ENCODE data around the gene CASP3. TPM values are rescaled to one million over a fixed set of nuclear protein-coding genes. Genes with fewer than 3 reads are reported as not detected.

CASP3 gene
- total RNA-seq, 1 experiment from 2014 or later = 65.5 TPM

GRCh38 chr4:184688447-184688846 lies 39.2 kb upstream of the CASP3 start:
- peak; percentile 61 for DNase-seq (ENCODE audit: low spot score)
- TF ChIP-seq CTCF (conservative IDR thresholded peaks at IDR 0.05; ENCODE audit: low read depth, low read length) = no peak
- no peak for TF ChIP-seq EZH2 (IDR thresholded peaks at IDR 0.05; ENCODE audit: borderline replicate concordance, low read depth, low read length, poor library complexity, severe bottlenecking)
- no peak overlapping the region for H3K4me3 ChIP-seq (ENCODE audit: low read depth, low read length, poor library complexity, severe bottlenecking)
- no peaks in the 10 kb centered on the region for H3K27me3 ChIP-seq (replicated peaks; ENCODE audit: insufficient read depth, low read depth, low read length, poor library complexity)
- POLR2A ChIA-PET (ENCODE audit: low non-redundant PET) = no interaction called here
- peaks cover 8% of the 10 kb centered on the region for H3K36me3 ChIP-seq (ENCODE audit: insufficient read depth, low read length, poor library complexity, severe bottlenecking)
- intact Hi-C loops (cut with micrococcal nuclease; ENCODE audit: unreplicated experiment) = no loop called here
- H3K27ac ChIP-seq (ENCODE audit: low read depth, low read length, poor library complexity, severe bottlenecking) = no peak overlapping the region
- H3K4me1 ChIP-seq (ENCODE audit: insufficient read depth, low read length, poor library complexity, severe bottlenecking) = peaks cover 5% of the 10 kb centered on the region
- BruUV-seq (replicated peaks) = no TSS peak
- CTCF ChIA-PET = no interaction called here
- no peaks in the 10 kb centered on the region for H3K9me3 ChIP-seq (ENCODE audit: low read depth, low read length, poor library complexity, severe bottlenecking)

- no peak for TF ChIP-seq EZH2 (IDR thresholded peaks at IDR 0.05; ENCODE audit: borderline replicate concordance, low read depth, low read length, poor library complexity, severe bottlenecking)
- TF ChIP-seq CTCF (conservative IDR thresholded peaks at IDR 0.05; ENCODE audit: low read depth, low read length) = no peak
Observed at GRCh38 chr4:184688005-184688404, 38.8 kb upstream of the CASP3 start.

GRCh38 chr4:184684491-184685189 lies 35.4 kb upstream of the CASP3 start:
- Histone ChIP-seq H3K27me3 (replicated peaks; ENCODE audit: insufficient read depth, low read depth, low read length, poor library complexity) (no peaks in the 10 kb centered on the region), H3K4me1 (ENCODE audit: insufficient read depth, low read length, poor library complexity, severe bottlenecking) (peaks cover 5% of the 10 kb centered on the region), H3K27ac (ENCODE audit: low read depth, low read length, poor library complexity, severe bottlenecking) (no peak overlapping the region), H3K9me3 (ENCODE audit: low read depth, low read length, poor library complexity, severe bottlenecking) (no peaks in the 10 kb centered on the region), H3K36me3 (ENCODE audit: insufficient read depth, low read length, poor library complexity, severe bottlenecking) (no peaks in the 10 kb centered on the region), H3K4me3 (ENCODE audit: low read depth, low read length, poor library complexity, severe bottlenecking) (no peak overlapping the region)
- POLR2A ChIA-PET (ENCODE audit: low non-redundant PET) = no interaction called here
- intact Hi-C loops (cut with micrococcal nuclease; ENCODE audit: unreplicated experiment) = no loop called here
- no peak for DNase-seq (ENCODE audit: low spot score)
- CTCF ChIA-PET = interaction anchor here (0.5 kb wide), 1 partner anchor 35 kb away, joined by 3 read pairs; the partner anchor contains the start of gene PRIMPOL
- no peak for TF ChIP-seq CTCF (conservative IDR thresholded peaks at IDR 0.05; ENCODE audit: low read depth, low read length)
- no TSS peak for BruUV-seq (replicated peaks)

More at GRCh38 chr4:184688005-184688404, 38.8 kb upstream of the CASP3 start:
- ChIA-PET POLR2A (ENCODE audit: low non-redundant PET) (no interaction called here), CTCF (no interaction called here)
- intact Hi-C loops (cut with micrococcal nuclease; ENCODE audit: unreplicated experiment) = no loop called here
- Histone ChIP-seq H3K27ac (ENCODE audit: low read depth, low read length, poor library complexity, severe bottlenecking) (no peak overlapping the region), H3K9me3 (ENCODE audit: low read depth, low read length, poor library complexity, severe bottlenecking) (no peaks in the 10 kb centered on the region), H3K27me3 (replicated peaks; ENCODE audit: insufficient read depth, low read depth, low read length, poor library complexity) (no peaks in the 10 kb centered on the region), H3K4me3 (ENCODE audit: low read depth, low read length, poor library complexity, severe bottlenecking) (no peak overlapping the region), H3K4me1 (ENCODE audit: insufficient read depth, low read length, poor library complexity, severe bottlenecking) (peaks cover 5% of the 10 kb centered on the region), H3K36me3 (ENCODE audit: insufficient read depth, low read length, poor library complexity, severe bottlenecking) (peaks cover 5% of the 10 kb centered on the region)
- DNase-seq (ENCODE audit: low spot score) = no peak
- no TSS peak for BruUV-seq (replicated peaks)
